Karpas-422 (cell line): ENCODE results near the gene ERC2. TPM values are rescaled to one million over a fixed set of nuclear protein-coding genes. Genes with fewer than 3 reads are reported as not detected.

ENCODE experiments used
- DNase-seq: peaks from one replicate; pipeline ENCODE4 v3.0.0-alpha.2; 2015
- H2AFZ ChIP-seq: fragments of 200-600 bp; sonication (generic); 2 replicates; pipeline ENCODE4 v1.6.1; 2014; ENCODE audit warnings: antibody characterized with exemption, low read length, mixed read lengths
- H3K27ac ChIP-seq: fragments of 200-600 bp; sonication (generic); 2 replicates; pipeline ENCODE4 v1.5.1; 2014; ENCODE audit warnings: mild to moderate bottlenecking, low read length, moderate library complexity
- H3K27me3 ChIP-seq: fragments of 200-600 bp; sonication (generic); 2 replicates; pipeline ENCODE4 v1.6.1; 2014; ENCODE audit warnings: low read length, mixed read lengths
- H3K36me3 ChIP-seq: fragments of 200-600 bp; sonication (generic); 2 replicates; pipeline ENCODE4 v1.6.1; 2014; ENCODE audit warnings: low read length, mixed read lengths; ENCODE audit not compliant: insufficient read depth
- H3K4me1 ChIP-seq: fragments of 200-600 bp; sonication (generic); 2 replicates; pipeline ENCODE4 v1.6.1; 2014; ENCODE audit warnings: mild to moderate bottlenecking, low read length, mixed read lengths
- H3K4me2 ChIP-seq: fragments of 200-600 bp; sonication (generic); 2 replicates; pipeline ENCODE4 v1.6.1; 2014; ENCODE audit warnings: low read length, low read depth, mild to moderate bottlenecking; ENCODE audit not compliant: poor library complexity, severe bottlenecking
- H3K4me3 ChIP-seq: fragments of 200-600 bp; sonication (generic); 2 replicates; pipeline ENCODE4 v1.5.1; 2014; ENCODE audit warnings: mild to moderate bottlenecking, antibody characterized with exemption, low read length, mixed read lengths
- H3K79me2 ChIP-seq: fragments of 200-600 bp; sonication (generic); 2 replicates; pipeline ENCODE4 v1.6.1; 2014; ENCODE audit warnings: mild to moderate bottlenecking, low read length, mixed read lengths
- H3K9ac ChIP-seq: fragments of 200-600 bp; sonication (generic); 2 replicates; pipeline ENCODE4 v1.6.0; 2014; ENCODE audit warnings: low read length
- H3K9me2 ChIP-seq: fragments of 200-600 bp; sonication (generic), shearing (Covaris generic); replicated peaks from 2 replicates; pipeline ENCODE4 v1.6.0; 2014; ENCODE audit warnings: mild to moderate bottlenecking, low read length, moderate library complexity; ENCODE audit not compliant: insufficient read depth
- H3K9me3 ChIP-seq: fragments of 300-700, 200-600 bp; sonication (generic); 2 replicates; pipeline ENCODE4 v1.6.1; 2014; ENCODE audit warnings: low read length, mixed read lengths
- H4K20me1 ChIP-seq: fragments of 200-600 bp; sonication (generic); 2 replicates; pipeline ENCODE4 v1.6.1; 2014; ENCODE audit warnings: mild to moderate bottlenecking, antibody characterized with exemption, low read length, low read depth; ENCODE audit not compliant: insufficient read depth
- total RNA-seq: library from RNA; depleted of rRNA; stranded (reverse); fragments of >200 nt; shearing (Covaris generic); gene quantifications from 2 replicates; pipeline ENCODE4 v1.2.3, GENCODE V29; 2014; ENCODE audit warnings: low replicate concordance

The ERC2 gene
- total RNA-seq, 1 experiment from 2014 or later, result 3.7 TPM

DNA sequence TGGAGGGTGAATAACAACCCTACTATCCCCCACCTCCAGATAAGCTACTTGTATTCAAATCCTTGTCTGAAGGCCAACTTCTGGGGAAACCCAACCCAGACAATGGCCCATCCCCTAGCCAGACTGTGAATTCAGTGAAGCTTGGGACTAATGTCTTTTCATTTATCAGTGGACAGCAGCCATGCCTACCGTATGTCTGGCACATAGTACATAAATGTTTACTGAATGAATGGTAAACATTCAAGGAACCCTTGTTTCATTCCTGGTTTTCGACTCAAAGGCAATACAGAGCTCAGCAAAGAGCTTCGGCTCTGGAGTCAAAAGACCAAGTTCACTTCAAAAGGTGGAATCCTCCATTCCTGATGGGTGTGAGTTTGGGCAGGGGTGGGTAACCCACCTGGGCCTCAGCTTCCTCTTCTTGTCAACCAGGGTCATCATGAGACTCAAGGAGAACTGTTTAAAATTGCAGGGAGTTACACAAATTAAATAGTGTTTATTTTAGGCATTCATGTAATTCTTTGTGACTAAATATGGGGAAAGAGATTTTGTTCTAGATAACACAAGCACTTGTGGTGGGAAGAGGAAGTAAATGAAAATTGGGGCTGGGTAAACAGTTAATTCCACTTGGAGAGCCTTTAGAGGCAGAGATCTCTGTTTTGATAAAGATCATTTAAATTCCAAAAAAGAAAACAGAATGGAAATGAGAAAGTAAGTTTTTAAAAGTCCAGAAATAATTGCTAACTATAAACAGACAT is 677.5 kb downstream of the ERC2 start:
- H3K79me2 ChIP-seq, result no peaks in the 10 kb centered on the region
- no peaks in the 10 kb centered on the region for H3K9me3 ChIP-seq
- H4K20me1 ChIP-seq, result no peaks in the 10 kb centered on the region
- H3K27ac ChIP-seq, result no peak overlapping the region
- H3K4me3 ChIP-seq, result no peak overlapping the region
- no peak overlapping the region for H2AFZ ChIP-seq
- peaks cover 3% of the 10 kb centered on the region; the same call in 1 of the 2 replicates for H3K4me1 ChIP-seq
- no peaks in the 10 kb centered on the region for H3K36me3 ChIP-seq
- H3K27me3 ChIP-seq, result no peaks in the 10 kb centered on the region
- H3K9ac ChIP-seq, result no peak overlapping the region
- no peak for DNase-seq
- no peaks in the 10 kb centered on the region for H3K9me2 ChIP-seq
- H3K4me2 ChIP-seq, result no peak overlapping the region

DNA sequence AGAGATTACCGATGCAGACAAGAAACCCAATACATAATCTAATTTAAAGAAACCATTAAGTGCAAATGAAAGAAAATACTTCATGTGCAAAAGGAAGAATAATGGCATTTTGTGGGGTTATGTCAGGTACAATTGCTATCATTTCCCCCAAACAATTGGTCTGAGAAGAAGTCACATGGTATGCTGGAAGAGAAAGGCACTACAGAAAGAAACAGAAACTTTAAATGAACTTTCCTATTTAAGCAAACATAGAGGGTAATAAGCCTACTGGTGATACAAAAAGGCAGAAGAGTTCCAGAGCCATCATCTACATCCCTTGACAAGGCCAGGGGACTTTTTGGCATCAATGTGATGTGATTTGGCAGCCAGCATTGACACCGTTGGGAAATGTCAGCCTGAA is 678.8 kb downstream of the ERC2 start:
- H3K27ac ChIP-seq, result no peak overlapping the region
- no peaks in the 10 kb centered on the region for H4K20me1 ChIP-seq
- H3K27me3 ChIP-seq, result no peaks in the 10 kb centered on the region
- H3K9me3 ChIP-seq, result no peaks in the 10 kb centered on the region
- no peak overlapping the region for H2AFZ ChIP-seq
- H3K9me2 ChIP-seq, result no peaks in the 10 kb centered on the region
- no peak for DNase-seq
- H3K4me3 ChIP-seq, result no peak overlapping the region
- H3K79me2 ChIP-seq, result no peaks in the 10 kb centered on the region
- no peak overlapping the region for H3K9ac ChIP-seq
- peaks cover 3% of the 10 kb centered on the region; the same call in 1 of the 2 replicates for H3K4me1 ChIP-seq
- H3K36me3 ChIP-seq, result no peaks in the 10 kb centered on the region
- H3K4me2 ChIP-seq, result no peak overlapping the region

DNA sequence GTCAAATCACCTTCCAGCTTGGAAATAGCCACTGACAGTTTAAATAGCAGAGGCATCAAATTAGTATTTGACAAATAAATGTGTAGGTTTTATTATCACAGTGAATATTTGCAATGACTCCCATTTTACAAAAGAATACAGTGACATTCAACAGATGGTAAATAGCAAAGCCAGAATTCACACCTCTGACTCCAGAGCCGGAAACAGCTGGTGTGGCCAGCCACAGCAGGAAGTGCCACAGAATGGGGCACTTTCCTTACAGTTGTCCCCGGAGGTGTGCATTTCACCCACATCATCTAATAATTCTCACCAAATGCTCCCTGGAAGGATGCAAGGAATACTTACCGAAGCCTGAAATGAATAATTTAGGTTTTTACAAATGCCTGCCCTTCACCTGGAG is 685.5 kb downstream of the ERC2 start:
- H3K36me3 ChIP-seq, result no peaks in the 10 kb centered on the region
- H3K9ac ChIP-seq, result no peak overlapping the region
- H3K9me2 ChIP-seq, result no peaks in the 10 kb centered on the region
- H3K4me3 ChIP-seq, result no peak overlapping the region
- H3K4me2 ChIP-seq, result no peak overlapping the region
- no peak overlapping the region for H3K27ac ChIP-seq
- H3K27me3 ChIP-seq, result no peaks in the 10 kb centered on the region
- no peak overlapping the region for H2AFZ ChIP-seq
- no peak for DNase-seq
- H4K20me1 ChIP-seq, result no peaks in the 10 kb centered on the region
- no peaks in the 10 kb centered on the region for H3K79me2 ChIP-seq
- H3K9me3 ChIP-seq, result no peaks in the 10 kb centered on the region
- H3K4me1 ChIP-seq, result peaks cover 5% of the 10 kb centered on the region

DNA sequence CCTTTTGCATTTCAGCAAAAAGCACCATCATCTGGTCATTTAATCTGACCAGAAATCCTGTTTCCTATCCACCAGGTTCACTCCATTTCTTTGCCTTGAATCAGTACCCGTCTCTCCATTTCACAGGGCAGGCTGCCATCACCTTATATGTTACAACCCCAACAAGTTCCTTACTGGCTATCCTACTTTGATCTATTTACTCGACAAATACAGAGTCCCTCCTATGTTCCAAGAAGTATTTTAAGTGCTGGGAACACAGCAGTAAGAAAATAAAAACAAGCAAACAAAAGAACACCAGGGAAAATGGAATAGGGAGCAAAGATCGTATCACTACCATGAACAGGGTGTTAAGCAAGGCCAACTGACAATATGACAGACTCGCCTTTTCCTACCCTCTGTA is 685.9 kb downstream of the ERC2 start:
- H3K4me1 ChIP-seq, result peaks cover 5% of the 10 kb centered on the region
- no peak overlapping the region for H3K27ac ChIP-seq
- no peak for DNase-seq
- no peaks in the 10 kb centered on the region for H4K20me1 ChIP-seq
- no peaks in the 10 kb centered on the region for H3K79me2 ChIP-seq
- H2AFZ ChIP-seq, result no peak overlapping the region
- H3K9me3 ChIP-seq, result no peaks in the 10 kb centered on the region
- H3K9me2 ChIP-seq, result no peaks in the 10 kb centered on the region
- no peak overlapping the region for H3K9ac ChIP-seq
- H3K4me2 ChIP-seq, result no peak overlapping the region
- H3K27me3 ChIP-seq, result no peaks in the 10 kb centered on the region
- no peaks in the 10 kb centered on the region for H3K36me3 ChIP-seq
- H3K4me3 ChIP-seq, result no peak overlapping the region

DNA sequence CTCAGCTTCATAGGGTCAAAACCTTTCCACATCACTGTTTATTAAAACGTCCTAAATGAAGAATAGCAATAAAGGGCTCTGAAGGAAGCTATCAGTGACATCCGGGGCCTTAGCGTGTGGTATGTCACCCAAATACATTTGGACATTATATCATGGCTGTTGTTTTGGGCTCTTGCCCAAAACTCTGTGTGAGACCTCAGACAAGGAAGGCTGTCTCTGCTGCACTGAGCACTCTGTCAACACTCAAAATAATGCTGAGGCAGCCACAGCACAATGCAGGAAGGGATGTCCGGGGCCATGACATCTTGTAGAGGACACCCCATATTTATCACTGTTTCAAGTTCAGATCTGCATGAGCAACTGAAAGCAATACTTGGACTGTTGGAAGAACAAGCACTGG is 687.4 kb downstream of the ERC2 start:
- H3K4me1 ChIP-seq, result peaks cover 6% of the 10 kb centered on the region
- no peaks in the 10 kb centered on the region for H3K36me3 ChIP-seq
- no peaks in the 10 kb centered on the region for H3K79me2 ChIP-seq
- H3K4me2 ChIP-seq, result no peak overlapping the region
- no peak overlapping the region for H2AFZ ChIP-seq
- H3K9me2 ChIP-seq, result no peaks in the 10 kb centered on the region
- H4K20me1 ChIP-seq, result no peaks in the 10 kb centered on the region
- no peak overlapping the region for H3K9ac ChIP-seq
- no peak overlapping the region for H3K4me3 ChIP-seq
- no peak for DNase-seq
- H3K27me3 ChIP-seq, result no peaks in the 10 kb centered on the region
- no peaks in the 10 kb centered on the region for H3K9me3 ChIP-seq
- H3K27ac ChIP-seq, result no peak overlapping the region

DNA sequence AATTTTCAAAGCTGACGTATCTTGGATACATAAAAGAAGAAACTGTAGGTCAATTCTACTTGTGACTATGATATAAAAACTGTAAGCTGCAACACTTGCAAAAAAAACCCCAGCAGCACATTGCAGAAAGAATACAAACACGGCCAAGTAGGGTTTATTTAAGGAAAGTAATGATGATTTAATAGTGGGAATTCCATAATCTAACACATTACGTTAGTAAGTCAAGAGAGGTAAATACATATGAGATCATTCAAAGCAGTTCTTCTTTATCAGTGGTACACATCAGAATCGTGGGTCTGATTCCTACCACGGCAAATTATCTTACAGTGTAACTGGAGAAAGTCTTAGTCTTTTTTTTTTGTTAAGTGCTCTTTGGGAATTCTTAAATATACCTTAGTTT is 688.7 kb downstream of the ERC2 start:
- H3K9me3 ChIP-seq, result no peaks in the 10 kb centered on the region
- no peaks in the 10 kb centered on the region for H3K79me2 ChIP-seq
- H3K4me2 ChIP-seq, result no peak overlapping the region
- no peaks in the 10 kb centered on the region for H3K36me3 ChIP-seq
- no peak overlapping the region for H3K4me3 ChIP-seq
- peaks cover 10% of the 10 kb centered on the region for H3K4me1 ChIP-seq
- H2AFZ ChIP-seq, result no peak overlapping the region
- H4K20me1 ChIP-seq, result no peaks in the 10 kb centered on the region
- no peak overlapping the region for H3K9ac ChIP-seq
- no peak overlapping the region for H3K27ac ChIP-seq
- DNase-seq, result no peak
- H3K9me2 ChIP-seq, result no peaks in the 10 kb centered on the region
- no peaks in the 10 kb centered on the region for H3K27me3 ChIP-seq

DNA sequence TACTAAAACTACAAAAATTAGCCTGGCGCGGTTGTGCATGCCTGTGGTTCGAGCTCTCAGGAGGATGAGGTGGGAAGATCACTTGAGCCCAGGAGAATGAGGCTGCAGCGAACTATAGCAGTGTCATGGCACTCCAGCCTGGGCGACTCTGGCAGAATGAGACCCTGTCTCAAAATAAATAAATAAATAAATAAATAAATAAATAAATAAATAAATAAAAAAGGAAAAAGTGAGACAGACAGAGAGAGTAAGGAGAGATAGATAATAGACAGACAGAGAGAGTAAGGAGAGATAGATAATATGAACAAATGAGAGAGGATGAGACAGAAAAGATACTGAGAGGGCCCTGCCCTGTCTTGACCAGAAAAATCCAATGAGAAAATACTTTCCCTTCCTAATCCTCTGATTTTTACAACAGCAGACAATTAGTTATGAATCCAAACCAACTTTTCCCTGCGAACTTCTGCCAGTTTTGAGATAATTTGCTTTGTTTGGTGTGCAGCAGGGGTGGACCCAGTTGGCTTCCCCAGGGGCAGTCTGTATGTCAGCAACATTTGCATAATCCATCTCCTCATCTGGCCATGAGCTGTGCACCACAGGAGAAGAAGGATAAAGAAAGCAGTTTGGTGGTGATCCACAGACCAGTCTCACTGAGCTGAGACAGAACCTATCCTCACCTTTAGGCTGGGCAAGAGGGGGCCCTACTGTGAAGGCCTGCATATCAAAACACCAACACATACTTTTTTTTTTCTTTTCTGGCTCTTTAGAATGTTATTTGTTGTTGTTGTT is 692.7 kb downstream of the ERC2 start:
- no peak overlapping the region for H3K9ac ChIP-seq
- H3K27me3 ChIP-seq, result no peaks in the 10 kb centered on the region
- H3K9me3 ChIP-seq, result no peaks in the 10 kb centered on the region
- no peak overlapping the region for H3K4me2 ChIP-seq
- DNase-seq, result no peak
- H3K9me2 ChIP-seq, result no peaks in the 10 kb centered on the region
- no peaks in the 10 kb centered on the region for H4K20me1 ChIP-seq
- no peaks in the 10 kb centered on the region for H3K36me3 ChIP-seq
- H3K79me2 ChIP-seq, result no peaks in the 10 kb centered on the region
- no peak overlapping the region for H3K27ac ChIP-seq
- H3K4me3 ChIP-seq, result no peak overlapping the region
- H3K4me1 ChIP-seq, result peaks cover 8% of the 10 kb centered on the region; the same call in 1 of the 2 replicates
- no peak overlapping the region for H2AFZ ChIP-seq

DNA sequence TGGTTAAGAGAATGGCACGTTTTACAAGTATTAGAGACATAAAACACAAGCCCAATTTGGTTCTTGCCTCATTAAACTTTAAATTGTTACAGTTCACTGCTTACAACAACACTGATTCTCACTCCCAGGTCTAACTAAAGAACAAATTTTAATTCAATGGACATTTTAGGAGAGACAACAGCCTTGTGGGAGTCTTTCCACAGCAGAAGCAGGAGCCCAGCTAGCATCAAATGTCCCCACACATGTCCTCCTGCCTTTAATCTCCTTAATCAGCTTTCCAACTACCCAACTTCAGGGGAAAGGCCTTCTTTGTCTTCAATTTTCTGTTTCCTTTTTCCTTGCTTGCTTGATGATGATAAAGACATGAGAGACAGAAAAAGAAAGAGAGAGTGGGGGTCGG is 693.4 kb downstream of the ERC2 start:
- no peaks in the 10 kb centered on the region for H3K27me3 ChIP-seq
- no peaks in the 10 kb centered on the region for H3K9me2 ChIP-seq
- no peaks in the 10 kb centered on the region for H3K79me2 ChIP-seq
- no peak overlapping the region for H2AFZ ChIP-seq
- H3K9ac ChIP-seq, result no peak overlapping the region
- no peaks in the 10 kb centered on the region for H4K20me1 ChIP-seq
- no peak for DNase-seq
- no peak overlapping the region for H3K4me3 ChIP-seq
- no peaks in the 10 kb centered on the region for H3K36me3 ChIP-seq
- H3K4me2 ChIP-seq, result no peak overlapping the region
- peaks cover 5% of the 10 kb centered on the region; the same call in 1 of the 2 replicates for H3K4me1 ChIP-seq
- no peak overlapping the region for H3K27ac ChIP-seq
- no peaks in the 10 kb centered on the region for H3K9me3 ChIP-seq
